HG03159 (cell line): ENCODE measurements around the gene YTHDC1.
A peak's percentile ranks its signal among the peaks of the same experiment; 100 is the strongest.

ENCODE experiments used
- ATAC-seq: cut with Tn5 transposase; IDR thresholded peaks from one replicate; pipeline ENCODE4 v1.9.1; 2021; ENCODE audit warnings: mild to moderate bottlenecking, moderate library complexity; ENCODE audit not compliant: unreplicated experiment

YTHDC1 gene

GRCh38 chr4:68360231-68360968 lies 10.5 kb upstream of the YTHDC1 start:
- ATAC-seq: no peak

- ATAC-seq: peak; percentile 89
These were observed 9.6 kb upstream of the YTHDC1 start for GRCh38 chr4:68359508-68359907.

GRCh38 chr4:68358988-68359387 lies 9.1 kb upstream of the YTHDC1 start:
- ATAC-seq: no peak

- no peak for ATAC-seq
These were observed 2.9 kb upstream of the YTHDC1 start for GRCh38 chr4:68352791-68353190.

GRCh38 chr4:68349279-68349648 lies 626 bp downstream of the YTHDC1 start:
- peak; percentile 15 for ATAC-seq

- no peak for ATAC-seq
These were observed 1.3 kb downstream of the YTHDC1 start for GRCh38 chr4:68348577-68348976.

GRCh38 chr4:68347845-68348244 lies 2.0 kb downstream of the YTHDC1 start:
- no peak for ATAC-seq

GRCh38 chr4:68346461-68346860 lies 3.4 kb downstream of the YTHDC1 start:
- ATAC-seq: no peak

- no peak for ATAC-seq
These were observed 5.1 kb downstream of the YTHDC1 start for GRCh38 chr4:68344785-68345184.

GRCh38 chr4:68344049-68344448 lies 5.8 kb downstream of the YTHDC1 start:
- ATAC-seq: no peak

GRCh38 chr4:68342134-68342533 lies 7.8 kb downstream of the YTHDC1 start:
- ATAC-seq: no peak

- no peak for ATAC-seq
These were observed 11.3 kb downstream of the YTHDC1 start for GRCh38 chr4:68338625-68339024.

GRCh38 chr4:68337522-68337921 lies 12.4 kb downstream of the YTHDC1 start:
- no peak for ATAC-seq

GRCh38 chr4:68337004-68337403 lies 12.9 kb downstream of the YTHDC1 start:
- no peak for ATAC-seq

- no peak for ATAC-seq
These were observed 13.4 kb downstream of the YTHDC1 start for GRCh38 chr4:68336530-68336929.

GRCh38 chr4:68326141-68326540 lies 23.7 kb downstream of the YTHDC1 start:
- ATAC-seq: no peak

GRCh38 chr4:68324519-68325262 lies 25.2 kb downstream of the YTHDC1 start:
- peak; percentile 59 for ATAC-seq

- no peak for ATAC-seq
These were observed 30.9 kb downstream of the YTHDC1 start for GRCh38 chr4:68319040-68319439.

- no peak for ATAC-seq
These were observed 33.5 kb downstream of the YTHDC1 start for GRCh38 chr4:68316193-68316969.

GRCh38 chr4:68310651-68311247 lies 39.1 kb downstream of the YTHDC1 start:
- no peak for ATAC-seq

- ATAC-seq: no peak
These were observed 45.2 kb downstream of the YTHDC1 start for GRCh38 chr4:68304731-68305130.
